Measurements from ENCODE around the gene NKAIN4. TPM values are rescaled to one million over a fixed set of nuclear protein-coding genes. Genes with fewer than 3 reads are reported as not detected.
"Not testable (repeated sequence)": the region's sequence is repeated elsewhere in the genome, so short reads cannot be mapped to it uniquely, and the experiment has no call there.

NKAIN4 gene
- polyA plus RNA-seq, 6 donors from 2014 or later, result not detected

DNA sequence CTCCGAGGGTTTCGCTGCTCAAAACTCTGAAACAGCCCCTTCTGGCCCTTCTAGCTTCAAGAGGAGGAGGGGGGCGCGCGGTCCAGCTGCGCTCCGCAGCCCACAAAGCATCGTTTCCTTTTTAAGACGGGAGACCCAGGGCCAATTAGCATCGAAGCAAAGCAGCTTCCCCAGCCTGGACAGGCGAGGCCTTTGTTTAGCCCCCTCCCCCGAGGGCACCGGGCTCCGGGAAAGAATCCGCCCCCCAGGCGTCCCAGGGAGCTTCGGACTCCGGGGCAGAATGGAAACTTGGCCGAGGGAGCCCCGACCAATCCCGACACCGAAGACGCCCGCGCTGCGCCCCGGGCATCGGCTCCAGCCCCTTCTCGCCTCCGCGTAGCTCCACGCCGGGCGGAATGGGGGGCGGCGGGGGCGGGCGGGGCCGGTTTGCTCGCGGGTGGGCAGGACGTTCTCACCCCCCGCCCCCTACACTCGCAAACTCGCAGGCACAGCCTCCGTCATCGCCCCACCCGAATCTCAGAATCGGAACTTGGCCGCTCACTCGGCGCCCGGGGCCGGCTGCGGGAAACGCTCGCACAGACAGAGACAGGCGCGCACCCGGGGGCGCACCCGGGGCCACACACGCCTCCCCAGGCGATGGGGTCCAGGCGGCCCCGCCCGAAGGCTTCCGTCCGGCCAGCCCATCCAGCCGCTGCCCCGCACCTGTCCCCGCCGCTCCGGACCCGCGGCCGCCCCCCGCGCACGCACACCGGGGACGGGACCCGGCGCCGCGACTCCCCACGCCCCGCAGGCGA is 628 bp downstream of the NKAIN4 start:
- Mint-ChIP-seq H3K4me1 (peaks cover 11 to 13% (median 13%) of the 10 kb centered on the region in 3 donors), H3K9me3 (no peaks in the 10 kb centered on the region), H3K27me3 (peaks cover 41 to 77% (median 74%) of the 10 kb centered on the region in 3 donors), H3K4me3 (peak overlapping the region in 7 of 8 donors; percentile 40 to 78 (median 51)), H3K36me3 (no peaks in the 10 kb centered on the region), H3K27ac (no peak overlapping the region)
- ATAC-seq (ENCODE audit: low read depth in 2 of 2) (peak; percentile 30 to 41), DNase-seq (no peak)

- DNase-seq (no peak), ATAC-seq (ENCODE audit: low read depth in 2 of 2) (no peak)
- H3K27ac Mint-ChIP-seq, result no peak overlapping the region
- peaks cover 37 to 80% (median 76%) of the 10 kb centered on the region in 3 donors for H3K27me3 Mint-ChIP-seq
- no peaks in the 10 kb centered on the region for H3K36me3 Mint-ChIP-seq
- H3K4me3 Mint-ChIP-seq, result peak overlapping the region in 6 of 8 donors; percentile 46 to 78 (median 58)
- no peaks in the 10 kb centered on the region for H3K9me3 Mint-ChIP-seq
- H3K4me1 Mint-ChIP-seq, result peaks cover 11 to 16% (median 15%) of the 10 kb centered on the region in 3 donors
Observed at GRCh38 chr20:63253065-63253437, 1.2 kb downstream of the NKAIN4 start.

- peaks cover 11 to 16% (median 15%) of the 10 kb centered on the region in 3 donors for H3K4me1 Mint-ChIP-seq
- H3K27me3 Mint-ChIP-seq, result peaks cover 35 to 77% (median 68%) of the 10 kb centered on the region in 3 donors
- no peak for DNase-seq
- H3K9me3 Mint-ChIP-seq, result no peaks in the 10 kb centered on the region
- no peaks in the 10 kb centered on the region for H3K36me3 Mint-ChIP-seq
- no peak overlapping the region for H3K27ac Mint-ChIP-seq
- peak overlapping the region in 4 of 8 donors; percentile 46 to 75 (median 58) for H3K4me3 Mint-ChIP-seq
- no peak for ATAC-seq (ENCODE audit: low read depth in 2 of 2)
Observed at GRCh38 chr20:63252284-63252711, 2.0 kb downstream of the NKAIN4 start.

GRCh38 chr20:63251350-63251749 is 2.9 kb downstream of the NKAIN4 start:
- peak overlapping the region in 1 of 8 donors; percentile 60 for H3K4me3 Mint-ChIP-seq
- not testable (repeated sequence) for H3K36me3 Mint-ChIP-seq; H3K9me3 Mint-ChIP-seq; DNase-seq; ATAC-seq (ENCODE audit: low read depth in 2 of 2)
- peaks cover 26 to 68% (median 59%) of the 10 kb centered on the region in 3 donors for H3K27me3 Mint-ChIP-seq
- H3K4me1 Mint-ChIP-seq, result peaks cover 8 to 18% (median 16%) of the 10 kb centered on the region in 3 donors
- H3K27ac Mint-ChIP-seq, result peak overlapping the region in 1 of 6 donors; percentile 84

GRCh38 chr20:63249891-63250290 is 4.4 kb downstream of the NKAIN4 start:
- ATAC-seq (ENCODE audit: low read depth in 2 of 2), result no peak
- H3K9me3 Mint-ChIP-seq, result no peaks in the 10 kb centered on the region
- DNase-seq, result no peak
- no peaks in the 10 kb centered on the region for H3K36me3 Mint-ChIP-seq
- H3K4me1 Mint-ChIP-seq, result peaks cover 8 to 16% (median 15%) of the 10 kb centered on the region in 3 donors
- no peak overlapping the region for H3K4me3 Mint-ChIP-seq
- H3K27ac Mint-ChIP-seq, result no peak overlapping the region
- H3K27me3 Mint-ChIP-seq, result peaks cover 13 to 66% (median 56%) of the 10 kb centered on the region in 3 donors

- Mint-ChIP-seq H3K4me3 (peak overlapping the region in 2 of 8 donors; percentile 42 to 83), H3K36me3 (no peaks in the 10 kb centered on the region), H3K4me1 (peaks cover 4 to 16% (median 15%) of the 10 kb centered on the region in 3 donors), H3K27ac (no peak overlapping the region), H3K27me3 (peaks cover 13 to 70% (median 55%) of the 10 kb centered on the region in 3 donors), H3K9me3 (no peaks in the 10 kb centered on the region)
- DNase-seq (no peak), ATAC-seq (ENCODE audit: low read depth in 2 of 2) (no peak)
Observed at GRCh38 chr20:63248835-63249591, 5.2 kb downstream of the NKAIN4 start.

- Mint-ChIP-seq H3K36me3 (no peaks in the 10 kb centered on the region), H3K27ac (no peak overlapping the region), H3K4me1 (peaks cover 2 to 11% (median 10%) of the 10 kb centered on the region in 3 donors), H3K27me3 (peaks cover 9 to 68% (median 62%) of the 10 kb centered on the region in 3 donors), H3K4me3 (no peak overlapping the region), H3K9me3 (no peaks in the 10 kb centered on the region)
- ATAC-seq (ENCODE audit: low read depth in 2 of 2), result no peak
- no peak for DNase-seq
Observed at GRCh38 chr20:63247671-63248228, 6.5 kb downstream of the NKAIN4 start.

GRCh38 chr20:63246490-63247288 is 7.6 kb downstream of the NKAIN4 start:
- no peaks in the 10 kb centered on the region for H3K9me3 Mint-ChIP-seq
- DNase-seq, result no peak
- peaks cover 6 to 65% (median 61%) of the 10 kb centered on the region in 3 donors for H3K27me3 Mint-ChIP-seq
- peaks cover 0 to 8% (median 7%) of the 10 kb centered on the region in 3 donors for H3K4me1 Mint-ChIP-seq
- H3K4me3 Mint-ChIP-seq, result no peak overlapping the region
- no peak overlapping the region for H3K27ac Mint-ChIP-seq
- no peaks in the 10 kb centered on the region for H3K36me3 Mint-ChIP-seq
- ATAC-seq (ENCODE audit: low read depth in 2 of 2), result no peak

- Mint-ChIP-seq H3K4me3 (no peak overlapping the region), H3K36me3 (no peaks in the 10 kb centered on the region), H3K27ac (no peak overlapping the region), H3K4me1 (peaks cover 0 to 8% (median 7%) of the 10 kb centered on the region in 3 donors), H3K9me3 (no peaks in the 10 kb centered on the region), H3K27me3 (peaks cover 0 to 57% (median 48%) of the 10 kb centered on the region in 3 donors)
- ATAC-seq (ENCODE audit: low read depth in 2 of 2) (no peak), DNase-seq (no peak)
Observed at GRCh38 chr20:63244468-63244867, 9.8 kb downstream of the NKAIN4 start.

DNA sequence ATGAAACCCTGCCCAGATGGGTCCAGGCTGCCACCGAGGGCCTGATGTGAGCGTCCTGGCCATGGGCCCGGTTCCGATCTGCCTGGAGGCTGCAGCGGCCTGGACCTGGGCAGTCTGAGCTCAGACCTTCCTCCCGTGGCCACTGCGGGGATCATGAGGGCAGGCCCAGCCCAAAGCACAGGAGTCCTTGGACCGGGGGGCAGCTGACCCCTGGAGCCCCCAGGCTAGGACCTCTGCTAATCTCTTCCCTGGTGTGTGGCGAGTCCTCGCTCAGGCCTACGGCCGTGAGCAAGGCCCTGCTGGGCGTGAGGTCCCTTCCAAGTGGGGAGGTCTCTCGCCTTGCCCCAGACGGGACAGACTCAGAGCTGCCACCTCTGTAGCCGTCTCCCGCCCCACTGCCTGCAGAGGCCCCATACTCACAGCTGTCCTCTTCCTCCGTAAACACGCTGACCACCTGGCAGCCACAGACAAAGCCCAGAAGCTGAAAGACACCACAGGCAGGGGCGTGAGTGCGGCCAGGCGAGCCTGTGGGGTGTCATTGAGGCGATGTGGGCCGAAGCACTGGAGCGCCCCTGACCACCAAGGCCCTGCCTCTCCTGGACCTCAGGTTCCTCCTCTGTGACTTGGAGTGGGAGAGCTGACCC is 10.5 kb downstream of the NKAIN4 start:
- ATAC-seq (ENCODE audit: low read depth in 2 of 2), result no peak

DNA sequence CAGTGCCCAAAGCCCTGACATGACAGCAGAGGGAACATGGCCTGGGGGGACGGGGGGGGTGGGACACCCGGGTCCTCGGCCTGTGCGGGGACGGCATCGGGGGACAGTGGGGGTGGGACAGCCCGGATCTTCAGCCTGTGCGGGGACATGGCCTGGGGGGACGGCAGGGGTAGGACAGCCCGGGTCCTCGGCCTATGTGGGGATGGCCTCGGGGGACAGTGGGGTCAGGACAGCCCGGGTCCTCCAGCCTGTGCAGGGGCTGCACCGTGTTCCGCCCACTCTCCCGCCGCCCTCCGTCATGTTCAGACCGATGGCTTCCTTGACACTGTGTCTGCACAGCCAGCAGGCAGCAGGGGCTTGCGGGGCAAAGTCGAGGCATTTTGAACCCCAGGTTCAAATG is 11.5 kb downstream of the NKAIN4 start:
- peaks cover 0 to 3% (median 0%) of the 10 kb centered on the region in 3 donors for H3K4me1 Mint-ChIP-seq
- H3K9me3 Mint-ChIP-seq, result no peaks in the 10 kb centered on the region
- DNase-seq, result no peak
- H3K36me3 Mint-ChIP-seq, result no peaks in the 10 kb centered on the region
- H3K27me3 Mint-ChIP-seq, result peaks cover 0 to 41% (median 35%) of the 10 kb centered on the region in 3 donors
- H3K4me3 Mint-ChIP-seq, result no peak overlapping the region
- H3K27ac Mint-ChIP-seq, result no peak overlapping the region
- ATAC-seq (ENCODE audit: low read depth in 2 of 2), result no peak

More for the DNA sequence above, 10.5 kb downstream of the NKAIN4 start:
- peaks cover 0 to 6% (median 4%) of the 10 kb centered on the region in 3 donors for H3K4me1 Mint-ChIP-seq
- no peak overlapping the region for H3K4me3 Mint-ChIP-seq
- H3K27me3 Mint-ChIP-seq, result peaks cover 0 to 51% (median 40%) of the 10 kb centered on the region in 3 donors
- no peaks in the 10 kb centered on the region for H3K9me3 Mint-ChIP-seq
- H3K36me3 Mint-ChIP-seq, result no peaks in the 10 kb centered on the region
- H3K27ac Mint-ChIP-seq, result peak overlapping the region in 1 of 6 donors; percentile 51
- DNase-seq, result no peak

DNA sequence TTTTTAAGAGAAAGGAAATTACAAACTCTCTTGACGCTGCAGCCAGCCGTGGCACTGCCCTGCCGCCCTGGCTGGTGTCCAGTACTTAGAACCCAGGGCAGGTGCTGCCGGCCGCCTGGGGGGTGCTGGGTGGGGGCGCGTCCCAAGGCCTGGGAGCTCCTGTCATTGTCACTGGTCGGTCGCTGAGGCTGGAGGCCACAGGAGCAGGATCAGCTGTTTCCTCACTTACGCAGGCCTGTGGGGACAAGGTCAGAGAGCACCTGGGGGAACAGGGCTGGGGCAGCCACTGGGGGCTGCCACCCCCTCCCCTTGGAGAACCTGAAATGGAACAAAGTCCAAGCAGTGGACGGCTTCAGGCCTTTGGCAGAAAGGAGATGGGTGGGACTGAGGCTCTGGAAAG is 13.0 kb downstream of the NKAIN4 start:
- no peak overlapping the region for H3K4me3 Mint-ChIP-seq
- no peak overlapping the region for H3K27ac Mint-ChIP-seq
- H3K9me3 Mint-ChIP-seq, result no peaks in the 10 kb centered on the region
- ATAC-seq (ENCODE audit: low read depth in 2 of 2) (no peak), DNase-seq (no peak)
- no peaks in the 10 kb centered on the region for H3K36me3 Mint-ChIP-seq
- H3K4me1 Mint-ChIP-seq, result no peaks in the 10 kb centered on the region
- peaks cover 0 to 40% (median 35%) of the 10 kb centered on the region in 3 donors for H3K27me3 Mint-ChIP-seq

All from naive B cell (primary cell).